Loucy (cell line): ENCODE data around the gene CACNA2D3.

Experiments used
- CTCF ChIP-seq: fragments of 200-600 bp; sonication (generic); conservative IDR thresholded peaks from 2 replicates; pipeline ENCODE4 v1.5.1; 2014; ENCODE audit warnings: mild to moderate bottlenecking, antibody characterized with exemption, low read length
- EZH2phosphoT487 ChIP-seq: fragments of 200-600 bp; IDR thresholded peaks from 2 replicates; pipeline ENCODE4 v1.6.1; 2018; ENCODE audit warnings: antibody characterized with exemption, mild to moderate bottlenecking, moderate library complexity, borderline replicate concordance

DNA sequence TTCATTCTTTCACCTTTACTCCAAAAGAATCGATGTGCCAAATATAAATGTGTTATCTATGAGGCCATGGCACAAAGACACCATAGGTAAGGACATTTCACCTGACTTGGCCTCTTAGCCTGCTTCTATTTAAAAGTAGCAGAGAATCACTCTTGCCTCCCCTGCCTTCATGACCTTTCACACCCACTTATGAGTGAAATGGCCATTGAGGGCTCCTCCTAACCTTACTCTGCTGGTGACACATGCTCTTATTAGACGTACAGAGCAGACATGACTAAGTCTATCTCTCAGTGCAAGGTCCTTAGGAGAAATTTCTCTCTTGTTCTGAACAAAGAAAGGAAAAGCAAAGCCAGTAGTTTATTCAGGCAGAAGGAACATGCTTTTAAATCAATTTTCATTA is 654.8 kb downstream of the CACNA2D3 start:
- TF ChIP-seq CTCF (no peak), EZH2phosphoT487 (no peak)
